Nephron progenitor cell (in vitro differentiated cells): ENCODE data around the gene ARGLU1.

Experiments used
- DNase-seq: peaks from one replicate; pipeline ENCODE4 v3.0.0; 2021
- H3K27ac Mint-ChIP-seq: 2 replicates; pipeline ENCODE4 v1.8.0; 2021; ENCODE audit warnings: mild to moderate bottlenecking, moderate library complexity, mixed read lengths
- H3K27me3 Mint-ChIP-seq: 2 replicates; pipeline ENCODE4 v1.8.0; 2021; ENCODE audit warnings: mild to moderate bottlenecking, low read depth, mixed read lengths; ENCODE audit not compliant: poor library complexity
- H3K36me3 Mint-ChIP-seq: 2 replicates; pipeline ENCODE4 v1.8.0; 2021; ENCODE audit warnings: low read depth, mixed read lengths
- H3K4me1 Mint-ChIP-seq: 2 replicates; pipeline ENCODE4 v1.8.0; 2021; ENCODE audit warnings: mixed read lengths
- H3K4me3 Mint-ChIP-seq: 2 replicates; pipeline ENCODE4 v1.8.0; 2021; ENCODE audit warnings: mild to moderate bottlenecking, moderate library complexity, mixed read lengths
- H3K9me3 Mint-ChIP-seq: 2 replicates; pipeline ENCODE4 v1.8.0; 2021; ENCODE audit warnings: mild to moderate bottlenecking, moderate library complexity, mixed read lengths
- TF ChIP-seq, protein P1 (sequence below): fragments of 200-600 bp; sonication (generic); IDR thresholded peaks from 2 replicates; pipeline ENCODE4 v1.5.0; 2021; ENCODE audit warnings: antibody characterized with exemption

ARGLU1 gene

DNA sequence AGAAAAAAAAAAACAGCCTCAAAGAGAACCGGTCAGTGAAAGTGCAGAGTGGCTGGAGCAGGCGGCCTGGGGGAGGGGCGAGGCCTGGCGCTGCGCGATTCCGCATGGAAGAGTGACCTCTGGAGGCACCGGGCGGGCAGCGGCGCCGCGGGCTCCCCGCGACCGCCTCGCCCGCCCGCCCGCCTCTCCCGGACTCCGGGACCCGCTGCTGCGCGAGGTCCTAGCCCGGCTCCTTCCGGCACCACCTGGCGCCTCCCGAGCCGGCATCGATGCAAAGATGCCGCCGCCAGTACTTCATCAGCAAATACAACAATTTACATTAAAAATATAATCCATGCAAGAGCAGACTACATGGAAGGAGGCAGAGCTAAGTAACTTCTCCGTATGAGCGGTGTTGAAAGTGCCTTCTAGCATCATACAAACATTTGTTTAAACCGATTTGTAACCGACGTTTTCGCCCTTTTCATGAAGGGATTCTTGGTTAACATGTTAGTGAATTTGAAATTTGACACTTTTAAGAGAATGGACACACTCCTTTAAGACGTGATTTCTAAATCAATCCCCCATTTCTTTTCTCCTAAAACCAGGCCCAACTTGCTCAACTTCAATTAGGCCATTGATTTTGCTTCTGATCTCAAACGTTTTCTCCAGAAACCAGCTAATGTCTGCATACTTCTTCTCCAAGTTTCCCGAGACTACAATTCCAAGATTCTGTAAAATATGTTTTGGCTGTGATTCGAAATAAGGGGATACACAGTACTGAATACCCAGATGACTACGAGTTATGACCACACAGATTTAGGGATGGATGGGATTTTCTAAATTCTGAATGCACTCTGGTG lies 34.6 kb downstream of the ARGLU1 start:
- Mint-ChIP-seq H3K4me3 (peak overlapping the region; percentile 98), H3K27ac (peak overlapping the region; percentile 93), H3K36me3 (no peaks in the 10 kb centered on the region), H3K9me3 (no peaks in the 10 kb centered on the region), H3K27me3 (no peaks in the 10 kb centered on the region), H3K4me1 (peaks cover 58% of the 10 kb centered on the region)
- peak; percentile 91 for DNase-seq
- TF ChIP-seq, protein P1, sequence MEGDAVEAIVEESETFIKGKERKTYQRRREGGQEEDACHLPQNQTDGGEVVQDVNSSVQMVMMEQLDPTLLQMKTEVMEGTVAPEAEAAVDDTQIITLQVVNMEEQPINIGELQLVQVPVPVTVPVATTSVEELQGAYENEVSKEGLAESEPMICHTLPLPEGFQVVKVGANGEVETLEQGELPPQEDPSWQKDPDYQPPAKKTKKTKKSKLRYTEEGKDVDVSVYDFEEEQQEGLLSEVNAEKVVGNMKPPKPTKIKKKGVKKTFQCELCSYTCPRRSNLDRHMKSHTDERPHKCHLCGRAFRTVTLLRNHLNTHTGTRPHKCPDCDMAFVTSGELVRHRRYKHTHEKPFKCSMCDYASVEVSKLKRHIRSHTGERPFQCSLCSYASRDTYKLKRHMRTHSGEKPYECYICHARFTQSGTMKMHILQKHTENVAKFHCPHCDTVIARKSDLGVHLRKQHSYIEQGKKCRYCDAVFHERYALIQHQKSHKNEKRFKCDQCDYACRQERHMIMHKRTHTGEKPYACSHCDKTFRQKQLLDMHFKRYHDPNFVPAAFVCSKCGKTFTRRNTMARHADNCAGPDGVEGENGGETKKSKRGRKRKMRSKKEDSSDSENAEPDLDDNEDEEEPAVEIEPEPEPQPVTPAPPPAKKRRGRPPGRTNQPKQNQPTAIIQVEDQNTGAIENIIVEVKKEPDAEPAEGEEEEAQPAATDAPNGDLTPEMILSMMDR = peak; percentile 57

GRCh38 chr13:106532111-106532929 lies 35.6 kb downstream of the ARGLU1 start:
- Mint-ChIP-seq H3K27me3 (no peaks in the 10 kb centered on the region), H3K9me3 (no peaks in the 10 kb centered on the region), H3K27ac (peak overlapping the region; percentile 45), H3K4me3 (peak overlapping the region; percentile 98), H3K36me3 (no peaks in the 10 kb centered on the region), H3K4me1 (peaks cover 68% of the 10 kb centered on the region)
- TF ChIP-seq, protein P1 = no peak
- DNase-seq = no peak

DNA sequence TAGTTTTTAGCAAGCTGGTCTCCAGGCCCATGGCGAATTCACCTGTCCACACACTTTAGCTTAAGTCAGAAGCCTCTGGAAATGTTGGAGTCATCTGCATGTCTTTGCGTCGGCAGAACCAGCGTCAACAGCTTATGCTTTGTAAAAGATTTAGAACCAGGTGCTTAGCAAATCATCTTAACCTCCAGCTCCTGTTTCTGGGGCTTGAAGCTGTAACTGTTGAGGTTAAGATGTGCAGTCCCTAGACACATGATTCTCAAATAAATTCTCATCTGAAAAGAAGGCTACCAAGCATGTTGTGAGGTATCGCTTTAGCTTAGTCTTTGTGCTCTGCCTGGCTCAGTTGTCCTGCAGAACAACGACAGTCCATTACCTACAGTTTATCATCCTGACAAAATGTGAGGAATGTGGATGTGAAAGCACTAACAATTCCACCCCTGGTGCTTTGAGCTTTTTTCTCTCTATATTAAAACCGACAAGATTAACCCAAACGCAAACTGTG lies 36.9 kb downstream of the ARGLU1 start:
- Mint-ChIP-seq H3K27me3 (peaks cover 7% of the 10 kb centered on the region), H3K4me3 (peak overlapping the region; percentile 98)

GRCh38 chr13:106530171-106530851 lies 37.6 kb downstream of the ARGLU1 start:
- peak overlapping the region; percentile 98 for H3K4me3 Mint-ChIP-seq
- H3K27me3 Mint-ChIP-seq = peaks cover 7% of the 10 kb centered on the region
- H3K4me1 Mint-ChIP-seq = peaks cover 80% of the 10 kb centered on the region
- DNase-seq = no peak
- no peaks in the 10 kb centered on the region for H3K9me3 Mint-ChIP-seq
- H3K27ac Mint-ChIP-seq = peak overlapping the region; percentile 89
- peaks cover 10% of the 10 kb centered on the region for H3K36me3 Mint-ChIP-seq
- TF ChIP-seq, protein P1 = no peak

More for the DNA sequence above, 36.9 kb downstream of the ARGLU1 start:
- TF ChIP-seq, protein P1 = no peak
- no peak for DNase-seq
- H3K4me1 Mint-ChIP-seq = peaks cover 73% of the 10 kb centered on the region
- no peaks in the 10 kb centered on the region for H3K9me3 Mint-ChIP-seq
- peaks cover 9% of the 10 kb centered on the region for H3K36me3 Mint-ChIP-seq
- peak overlapping the region; percentile 69 for H3K27ac Mint-ChIP-seq

DNA sequence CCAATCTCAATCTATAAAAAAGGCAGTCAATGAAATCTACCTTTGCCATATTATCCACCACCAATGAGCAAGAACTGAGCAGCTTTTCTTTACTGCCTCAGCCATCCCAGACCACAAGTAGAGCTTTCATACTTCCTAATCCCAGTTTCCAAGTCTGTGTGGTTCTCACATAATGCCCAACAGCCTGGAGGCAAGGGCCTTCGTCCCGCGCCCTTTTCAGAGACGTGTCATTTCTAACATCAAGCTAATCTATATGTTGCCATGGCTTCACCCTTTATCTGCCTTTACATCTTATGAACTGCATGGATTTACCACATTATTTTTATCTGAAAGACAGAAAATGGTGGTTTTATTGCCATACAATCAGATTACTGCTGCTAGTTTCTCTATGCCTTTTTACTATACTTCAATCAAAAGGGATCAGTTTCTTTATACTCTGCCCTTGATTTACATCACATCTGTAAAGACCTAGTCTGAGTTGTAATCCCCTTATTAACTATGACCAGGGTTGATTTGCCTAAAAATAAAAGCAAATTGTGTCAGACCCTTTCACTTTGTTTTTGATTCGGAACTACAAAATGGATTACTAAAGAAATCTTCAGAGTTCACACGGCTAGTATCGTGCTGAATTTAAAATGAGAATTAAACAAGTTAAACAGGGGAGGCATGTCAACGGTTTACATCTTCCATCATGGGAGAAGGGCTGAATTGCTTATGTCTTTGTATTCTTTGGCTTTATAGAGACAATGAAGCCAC lies 38.3 kb downstream of the ARGLU1 start:
- peaks cover 7% of the 10 kb centered on the region for H3K27me3 Mint-ChIP-seq
- peak overlapping the region; percentile 98 for H3K4me3 Mint-ChIP-seq
- H3K27ac Mint-ChIP-seq = peak overlapping the region; percentile 89
- no peaks in the 10 kb centered on the region for H3K9me3 Mint-ChIP-seq
- H3K4me1 Mint-ChIP-seq = peaks cover 84% of the 10 kb centered on the region
- DNase-seq = no peak
- TF ChIP-seq, protein P1 = no peak
- H3K36me3 Mint-ChIP-seq = peaks cover 10% of the 10 kb centered on the region
